ENCODE data around the gene TRMU.
"Not testable (repeated sequence)": the region's sequence is repeated elsewhere in the genome, so short reads cannot be mapped to it uniquely, and the experiment has no call there.

Gene TRMU

GRCh38 chr22:46308283-46308988, 27.1 kb upstream of the TRMU start:
- no peak for DNase-seq (ENCODE audit: low read depth)
- no peak for TF ChIP-seq CTCF (IDR thresholded peaks at IDR 0.05; ENCODE audit: low read depth, low read length, missing control alignments)
- H3K4me3 ChIP-seq (ENCODE audit: low read depth, low read length) = no peak overlapping the region

- DNase-seq (ENCODE audit: low read depth) = no peak
- H3K4me3 ChIP-seq (ENCODE audit: low read depth, low read length) = no peak overlapping the region
- TF ChIP-seq CTCF (IDR thresholded peaks at IDR 0.05; ENCODE audit: low read depth, low read length, missing control alignments) = no peak
These were observed 25.9 kb upstream of the TRMU start for GRCh38 chr22:46309526-46310085.

- H3K4me3 ChIP-seq (ENCODE audit: low read depth, low read length) = no peak overlapping the region
- no peak for DNase-seq (ENCODE audit: low read depth)
- no peak for TF ChIP-seq CTCF (IDR thresholded peaks at IDR 0.05; ENCODE audit: low read depth, low read length, missing control alignments)
These were observed 23.5 kb upstream of the TRMU start for GRCh38 chr22:46312056-46312455.

- not testable (repeated sequence) for DNase-seq (ENCODE audit: low read depth); H3K4me3 ChIP-seq (ENCODE audit: low read depth, low read length)
These were observed 22.7 kb upstream of the TRMU start for GRCh38 chr22:46312848-46313247.

- H3K4me3 ChIP-seq (ENCODE audit: low read depth, low read length) = no peak overlapping the region
- TF ChIP-seq CTCF (IDR thresholded peaks at IDR 0.05; ENCODE audit: low read depth, low read length, missing control alignments) = no peak
- DNase-seq (ENCODE audit: low read depth) = no peak
These were observed 19.5 kb upstream of the TRMU start for GRCh38 chr22:46315976-46316375.

- no peak for TF ChIP-seq CTCF (IDR thresholded peaks at IDR 0.05; ENCODE audit: low read depth, low read length, missing control alignments)
- DNase-seq (ENCODE audit: low read depth) = no peak
- H3K4me3 ChIP-seq (ENCODE audit: low read depth, low read length) = no peak overlapping the region
These were observed 17.9 kb upstream of the TRMU start for GRCh38 chr22:46317646-46318045.

GRCh38 chr22:46318576-46318975, 16.9 kb upstream of the TRMU start:
- no peak for DNase-seq (ENCODE audit: low read depth)
- no peak overlapping the region for H3K4me3 ChIP-seq (ENCODE audit: low read depth, low read length)
- no peak for TF ChIP-seq CTCF (IDR thresholded peaks at IDR 0.05; ENCODE audit: low read depth, low read length, missing control alignments)

Measured in GM12864 (cell line).